HEK293 (cell line): ENCODE results near the gene TNFSF11.

ENCODE experiments used
- CTCF ChIA-PET: fragments of 350-600 bp; formaldehyde crosslinking; extraction: SDS; loops from one replicate; lab custom pipeline; 2021; ENCODE audit warnings: antibody characterized with exemption; lab: Yijun Ruan, JAX
- POLR2A ChIA-PET: fragments of 300-600 bp; formaldehyde crosslinking; extraction: SDS; loops from one replicate; lab custom pipeline; 2020; ENCODE audit warnings: antibody characterized with exemption, inconsistent platforms; lab: Yijun Ruan, JAX
- H3K27ac ChIP-seq: fragments of 200-500 bp; sonication (Bioruptor generic); 2 replicates; pipeline ENCODE4 v1.5.1; 2014; ENCODE audit warnings: low read depth, low read length, control low read depth, inconsistent platforms; ENCODE audit errors: extremely low read depth
- H3K36me3 ChIP-seq, 2 experiments: fragments of 200-500 bp in 1 of 2; sonication (Bioruptor generic) in 1 of 2; 1 replicate in 1 of 2; 2 replicates in 1 of 2; pipeline ENCODE4 v1.5.1; 2014 to 2017; ENCODE audit warnings: inconsistent platforms in 2 of 2, low read length in 2 of 2; ENCODE audit not compliant: control insufficient read depth in 2 of 2, insufficient read depth in 1 of 2
- H3K4me1 ChIP-seq: fragments of 200-500 bp; sonication (Bioruptor generic); 2 replicates; pipeline ENCODE4 v1.5.1; 2014; ENCODE audit warnings: mild to moderate bottlenecking, low read length, inconsistent platforms; ENCODE audit not compliant: control insufficient read depth, insufficient read depth
- H3K4me3 ChIP-seq: 2 replicates; pipeline ENCODE4 v1.5.1; 2011; ENCODE audit warnings: low read depth, mild to moderate bottlenecking, control low read depth, low read length, moderate library complexity
- H3K9me3 ChIP-seq: fragments of 200-500 bp; sonication (Bioruptor generic); 2 replicates; pipeline ENCODE4 v1.5.1; 2014; ENCODE audit warnings: low read depth, low read length, inconsistent platforms; ENCODE audit not compliant: control insufficient read depth, insufficient read depth
- BCL11A ChIP-seq: fragments of 450-650 bp; formaldehyde crosslinking; IDR thresholded peaks from 2 replicates; pipeline ENCODE4 v1.5.1; 2016; ENCODE audit warnings: low read depth, missing biosample characterization, missing genetic modification characterization
- KLF9 ChIP-seq: fragments of 450-650 bp; formaldehyde crosslinking; IDR thresholded peaks from 2 replicates; pipeline ENCODE4 v1.5.1; 2016; ENCODE audit warnings: missing biosample characterization, missing genetic modification characterization, low read depth
- ZBTB21 ChIP-seq: fragments of 450-650 bp; formaldehyde crosslinking; IDR thresholded peaks from 2 replicates; pipeline ENCODE4 v1.5.1; 2017; ENCODE audit warnings: missing biosample characterization, missing genetic modification characterization
- ZFP3 ChIP-seq: fragments of 450-650 bp; formaldehyde crosslinking; IDR thresholded peaks from 2 replicates; pipeline ENCODE4 v1.5.1; 2016; ENCODE audit warnings: low read depth, missing biosample characterization, missing genetic modification characterization
- ZNF121 ChIP-seq: fragments of 450-650 bp; formaldehyde crosslinking; IDR thresholded peaks from 2 replicates; pipeline ENCODE4 v1.5.1; 2016; ENCODE audit warnings: missing biosample characterization, missing genetic modification characterization
- ZNF146 ChIP-seq: fragments of 450-650 bp; formaldehyde crosslinking; IDR thresholded peaks from 2 replicates; pipeline ENCODE4 v1.5.1; 2016; ENCODE audit warnings: missing biosample characterization, missing genetic modification characterization
- ZNF2 ChIP-seq: fragments of 450-650 bp; formaldehyde crosslinking; IDR thresholded peaks from 2 replicates; pipeline ENCODE4 v1.5.1; 2016; ENCODE audit warnings: missing biosample characterization, missing genetic modification characterization
- ZNF311 ChIP-seq: fragments of 450-650 bp; formaldehyde crosslinking; IDR thresholded peaks from 2 replicates; pipeline ENCODE4 v1.5.1; 2017; ENCODE audit warnings: missing biosample characterization, missing genetic modification characterization, borderline replicate concordance
- ZNF416 ChIP-seq: fragments of 450-650 bp; formaldehyde crosslinking; IDR thresholded peaks from 2 replicates; pipeline ENCODE4 v1.5.1; 2016; ENCODE audit warnings: missing biosample characterization, missing genetic modification characterization
- ZNF473 ChIP-seq: fragments of 450-650 bp; formaldehyde crosslinking; IDR thresholded peaks from 2 replicates; pipeline ENCODE4 v1.5.1; 2017; ENCODE audit warnings: missing biosample characterization, missing genetic modification characterization
- ZNF521 ChIP-seq: fragments of 450-650 bp; formaldehyde crosslinking; IDR thresholded peaks from 2 replicates; pipeline ENCODE4 v1.5.1; 2017; ENCODE audit warnings: missing biosample characterization, mild to moderate bottlenecking, missing genetic modification characterization
- ZNF549 ChIP-seq: fragments of 450-650 bp; IDR thresholded peaks from 2 replicates; pipeline ENCODE4 v1.5.1; 2018; ENCODE audit warnings: missing biosample characterization, missing genetic modification characterization, mild to moderate bottlenecking, inconsistent platforms, moderate library complexity
- ZNF621 ChIP-seq: fragments of 450-650 bp; formaldehyde crosslinking; IDR thresholded peaks from 2 replicates; pipeline ENCODE4 v1.5.1; 2017; ENCODE audit warnings: missing biosample characterization, missing genetic modification characterization
- ZNF623 ChIP-seq: fragments of 450-650 bp; formaldehyde crosslinking; IDR thresholded peaks from 2 replicates; pipeline ENCODE4 v1.5.1; 2016; ENCODE audit warnings: missing biosample characterization, missing genetic modification characterization
- ZNF624 ChIP-seq: fragments of 450-650 bp; formaldehyde crosslinking; IDR thresholded peaks from 2 replicates; pipeline ENCODE4 v1.5.1; 2017; ENCODE audit warnings: missing biosample characterization, missing genetic modification characterization
- ZNF645 ChIP-seq: fragments of 450-650 bp; formaldehyde crosslinking; IDR thresholded peaks from 2 replicates; pipeline ENCODE4; 2016; ENCODE audit warnings: missing biosample characterization, missing genetic modification characterization
- ZNF76 ChIP-seq: fragments of 450-650 bp; formaldehyde crosslinking; IDR thresholded peaks from 2 replicates; pipeline ENCODE4; 2016; ENCODE audit warnings: low read depth, missing biosample characterization, missing genetic modification characterization, borderline replicate concordance
- ZNF792 ChIP-seq: fragments of 450-650 bp; formaldehyde crosslinking; IDR thresholded peaks from 2 replicates; pipeline ENCODE4 v1.5.1; 2016; ENCODE audit warnings: missing biosample characterization, missing genetic modification characterization
- ZNF843 ChIP-seq: fragments of 450-650 bp; formaldehyde crosslinking; IDR thresholded peaks from 2 replicates; pipeline ENCODE4 v1.5.1; 2016; ENCODE audit warnings: missing biosample characterization, missing genetic modification characterization
- ZSCAN16 ChIP-seq: fragments of 450-650 bp; formaldehyde crosslinking; IDR thresholded peaks from 2 replicates; pipeline ENCODE4 v1.5.1; 2016; ENCODE audit warnings: missing biosample characterization, missing genetic modification characterization
- TF ChIP-seq, protein P1 (sequence below): fragments of 450-650 bp; formaldehyde crosslinking; IDR thresholded peaks from 2 replicates; pipeline ENCODE4 v1.5.1; 2017; ENCODE audit warnings: missing biosample characterization, mild to moderate bottlenecking, missing genetic modification characterization, moderate library complexity

TNFSF11 gene

GRCh38 chr13:42569576-42570344 is 4.2 kb upstream of the TNFSF11 start:
- TF ChIP-seq ZNF521 (tag by site-specific recombination) (no peak), ZNF624 (tag by site-specific recombination) (no peak), ZSCAN16 (tag by site-specific recombination) (no peak), ZNF2 (tag by site-specific recombination) (no peak)
- TF ChIP-seq, protein P1, sequence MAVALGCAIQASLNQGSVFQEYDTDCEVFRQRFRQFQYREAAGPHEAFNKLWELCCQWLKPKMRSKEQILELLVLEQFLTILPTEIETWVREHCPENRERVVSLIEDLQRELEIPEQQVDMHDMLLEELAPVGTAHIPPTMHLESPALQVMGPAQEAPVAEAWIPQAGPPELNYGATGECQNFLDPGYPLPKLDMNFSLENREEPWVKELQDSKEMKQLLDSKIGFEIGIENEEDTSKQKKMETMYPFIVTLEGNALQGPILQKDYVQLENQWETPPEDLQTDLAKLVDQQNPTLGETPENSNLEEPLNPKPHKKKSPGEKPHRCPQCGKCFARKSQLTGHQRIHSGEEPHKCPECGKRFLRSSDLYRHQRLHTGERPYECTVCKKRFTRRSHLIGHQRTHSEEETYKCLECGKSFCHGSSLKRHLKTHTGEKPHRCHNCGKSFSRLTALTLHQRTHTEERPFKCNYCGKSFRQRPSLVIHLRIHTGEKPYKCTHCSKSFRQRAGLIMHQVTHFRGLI: no peak
- ChIA-PET CTCF (no interaction called here), POLR2A (no interaction called here)
- no peaks in the 10 kb centered on the region for H3K4me1 ChIP-seq
- no peaks in the 10 kb centered on the region for H3K36me3 ChIP-seq
- no peak overlapping the region for H3K4me3 ChIP-seq
- H3K27ac ChIP-seq: no peak overlapping the region
- no peaks in the 10 kb centered on the region for H3K9me3 ChIP-seq

- H3K4me3 ChIP-seq: no peak overlapping the region
- CTCF ChIA-PET: no interaction called here
- H3K4me1 ChIP-seq: no peaks in the 10 kb centered on the region
- H3K27ac ChIP-seq: no peak overlapping the region
- no peaks in the 10 kb centered on the region for H3K9me3 ChIP-seq
- TF ChIP-seq ZNF76 (no peak), ZNF792 (tag by site-specific recombination) (no peak), ZNF311 (tag by site-specific recombination) (no peak)
- no peaks in the 10 kb centered on the region for H3K36me3 ChIP-seq
- POLR2A ChIA-PET: no interaction called here
These were observed 2.1 kb upstream of the TNFSF11 start for GRCh38 chr13:42571895-42572294.

- TF ChIP-seq ZFP3 (tag by site-specific recombination) (no peak), ZBTB21 (tag by site-specific recombination) (no peak)
- no peak overlapping the region for H3K27ac ChIP-seq
- H3K4me1 ChIP-seq: no peaks in the 10 kb centered on the region
- POLR2A ChIA-PET: no interaction called here
- CTCF ChIA-PET: no interaction called here
- H3K36me3 ChIP-seq: no peaks in the 10 kb centered on the region
- H3K9me3 ChIP-seq: no peaks in the 10 kb centered on the region
- H3K4me3 ChIP-seq: peak overlapping the region; percentile 38
These were observed 721 bp downstream of the TNFSF11 start for GRCh38 chr13:42574435-42575311.

DNA sequence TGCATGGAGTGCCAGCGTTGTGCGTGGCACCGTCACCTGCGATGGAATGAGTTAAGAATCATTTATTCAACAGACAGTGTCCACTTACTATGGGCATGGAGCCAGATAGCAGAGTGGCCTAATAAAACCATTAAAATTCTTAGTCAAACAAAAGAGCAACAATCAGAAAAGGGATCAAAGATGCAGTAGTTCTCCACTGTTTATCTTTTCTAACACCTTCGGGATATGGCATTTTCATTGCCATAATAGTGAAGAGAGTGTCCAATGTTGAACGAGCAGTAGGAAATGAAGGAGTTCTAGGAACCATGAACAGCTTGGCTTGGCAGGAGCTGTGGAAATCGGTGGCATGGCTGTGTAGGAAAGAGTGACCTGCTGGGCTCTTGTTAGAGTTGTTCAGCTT is 2.0 kb downstream of the TNFSF11 start:
- POLR2A ChIA-PET: no interaction called here
- TF ChIP-seq ZNF843 (tag by site-specific recombination) (no peak), ZNF121 (tag by site-specific recombination) (no peak), ZNF473 (tag by site-specific recombination) (no peak), ZNF623 (tag by site-specific recombination) (no peak), ZNF621 (tag by site-specific recombination) (no peak), BCL11A (tag by site-specific recombination) (no peak), ZNF146 (tag by site-specific recombination) (no peak), ZNF645 (tag by site-specific recombination) (no peak), ZNF416 (no peak), KLF9 (tag by site-specific recombination) (no peak), ZNF549 (tag by site-specific recombination) (no peak)
- no peak overlapping the region for H3K27ac ChIP-seq
- H3K4me3 ChIP-seq: no peak overlapping the region
- CTCF ChIA-PET: no interaction called here
- no peaks in the 10 kb centered on the region for H3K4me1 ChIP-seq
- no peaks in the 10 kb centered on the region for H3K9me3 ChIP-seq
- no peaks in the 10 kb centered on the region for H3K36me3 ChIP-seq
